AG04450 (cell line): ENCODE results near the gene LAMA2. TPM values are rescaled to one million over a fixed set of nuclear protein-coding genes. Genes with fewer than 3 reads are reported as not detected.

Experiments
- CTCF ChIA-PET: fragments of 300-600, 350-600 bp; formaldehyde crosslinking; extraction: SDS; loops from one replicate; lab custom pipeline; 2022; ENCODE audit warnings: antibody characterized with exemption, inconsistent platforms; lab: Charles Lee
- POLR2A ChIA-PET: fragments of 350-600 bp; formaldehyde crosslinking; extraction: SDS; loops from one replicate; lab custom pipeline; 2021; ENCODE audit warnings: antibody characterized with exemption, inconsistent platforms; lab: Yijun Ruan, JAX
- DNase-seq: peaks from one replicate; pipeline ENCODE4 v3.0.0-alpha.2; 2011; ENCODE audit warnings: low read depth, low spot score
- H3K27ac ChIP-seq: one replicate; pipeline ENCODE4 v1.5.1; 2012; ENCODE audit warnings: low read depth, low read length, control low read depth
- H3K27me3 ChIP-seq: one replicate; pipeline ENCODE4 v1.6.0; 2012; ENCODE audit warnings: low read length; ENCODE audit not compliant: control insufficient read depth, insufficient read depth
- H3K4me3 ChIP-seq: 2 replicates; pipeline ENCODE4 v1.5.1; 2011; ENCODE audit warnings: mild to moderate bottlenecking, low read depth, low read length, control low read depth
- H3K9me3 ChIP-seq: 2 replicates; pipeline ENCODE4 v1.5.1; 2012; ENCODE audit warnings: low read length; ENCODE audit not compliant: control insufficient read depth, insufficient read depth
- polyA plus RNA-seq: library from polyadenylated mRNA; depleted of rRNA; stranded (reverse); fragments of >200 nt; gene quantifications from 2 replicates; pipeline ENCODE4 v1.2.3, GENCODE V29; 2011
- TF ChIP-seq, protein P1 (sequence below): IDR thresholded peaks from 2 replicates; pipeline ENCODE4 v1.5.1; 2011; ENCODE audit warnings: low read depth, low read length, control low read depth, inconsistent platforms

The LAMA2 gene
- polyA plus RNA-seq, 1 experiment, result 33.0 TPM

DNA sequence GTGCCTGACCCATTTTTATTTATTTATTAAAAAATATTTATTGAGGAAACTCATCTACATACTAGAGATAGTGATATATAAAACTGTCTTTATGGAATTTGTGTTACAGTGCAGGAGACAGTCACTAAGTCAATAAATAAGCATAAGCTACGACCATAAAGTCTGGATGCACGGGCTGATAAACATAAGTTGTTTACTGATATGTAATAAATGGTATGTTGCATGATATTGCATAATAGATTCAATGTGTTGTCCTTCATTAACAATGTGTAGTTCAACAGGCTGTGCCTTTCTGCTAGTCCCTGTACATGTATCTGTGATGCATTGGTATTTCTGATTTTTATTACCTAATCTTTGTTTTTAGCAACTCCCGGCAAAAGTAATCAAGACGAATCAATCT lies 515.8 kb downstream of the LAMA2 start:
- H3K9me3 ChIP-seq, result no peaks in the 10 kb centered on the region
- H3K27me3 ChIP-seq, result no peaks in the 10 kb centered on the region
- CTCF ChIA-PET, result interaction anchor here (0.6 to 2.1 kb wide), 2 partner anchors 28 to 34 kb away, joined by 3 to 8 read pairs; no protein-coding TSS in a partner anchor
- no peak overlapping the region for H3K27ac ChIP-seq
- DNase-seq, result no peak
- TF ChIP-seq, protein P1, sequence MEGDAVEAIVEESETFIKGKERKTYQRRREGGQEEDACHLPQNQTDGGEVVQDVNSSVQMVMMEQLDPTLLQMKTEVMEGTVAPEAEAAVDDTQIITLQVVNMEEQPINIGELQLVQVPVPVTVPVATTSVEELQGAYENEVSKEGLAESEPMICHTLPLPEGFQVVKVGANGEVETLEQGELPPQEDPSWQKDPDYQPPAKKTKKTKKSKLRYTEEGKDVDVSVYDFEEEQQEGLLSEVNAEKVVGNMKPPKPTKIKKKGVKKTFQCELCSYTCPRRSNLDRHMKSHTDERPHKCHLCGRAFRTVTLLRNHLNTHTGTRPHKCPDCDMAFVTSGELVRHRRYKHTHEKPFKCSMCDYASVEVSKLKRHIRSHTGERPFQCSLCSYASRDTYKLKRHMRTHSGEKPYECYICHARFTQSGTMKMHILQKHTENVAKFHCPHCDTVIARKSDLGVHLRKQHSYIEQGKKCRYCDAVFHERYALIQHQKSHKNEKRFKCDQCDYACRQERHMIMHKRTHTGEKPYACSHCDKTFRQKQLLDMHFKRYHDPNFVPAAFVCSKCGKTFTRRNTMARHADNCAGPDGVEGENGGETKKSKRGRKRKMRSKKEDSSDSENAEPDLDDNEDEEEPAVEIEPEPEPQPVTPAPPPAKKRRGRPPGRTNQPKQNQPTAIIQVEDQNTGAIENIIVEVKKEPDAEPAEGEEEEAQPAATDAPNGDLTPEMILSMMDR, result no peak
- POLR2A ChIA-PET, result no interaction called here
- H3K4me3 ChIP-seq, result no peak overlapping the region

DNA sequence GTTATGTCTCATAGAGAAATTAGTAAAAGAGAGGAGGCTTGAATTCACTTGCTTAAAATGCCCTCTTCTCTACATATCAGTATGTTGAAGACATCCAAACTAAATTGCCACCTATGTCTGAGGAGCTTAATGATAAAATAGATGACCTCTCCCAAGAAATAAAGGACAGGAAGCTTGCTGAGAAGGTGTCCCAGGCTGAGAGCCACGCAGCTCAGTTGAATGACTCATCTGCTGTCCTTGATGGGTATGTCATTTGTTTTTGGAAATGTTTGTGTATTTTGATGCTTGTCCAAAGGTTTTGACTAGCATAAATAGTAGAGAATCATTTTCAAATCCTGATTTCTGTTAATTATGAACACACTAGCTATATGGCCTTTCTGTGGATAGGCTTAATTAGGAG lies 519.3 kb downstream of the LAMA2 start:
- ChIA-PET CTCF (interaction anchor here (0.7 kb wide), 1 partner anchor 227 kb away, joined by 3 read pairs; no protein-coding TSS in a partner anchor), POLR2A (no interaction called here)
- H3K4me3 ChIP-seq, result no peak overlapping the region
- no peaks in the 10 kb centered on the region for H3K27me3 ChIP-seq
- H3K9me3 ChIP-seq, result no peaks in the 10 kb centered on the region
- TF ChIP-seq, protein P1, result no peak
- no peak for DNase-seq
- no peak overlapping the region for H3K27ac ChIP-seq

DNA sequence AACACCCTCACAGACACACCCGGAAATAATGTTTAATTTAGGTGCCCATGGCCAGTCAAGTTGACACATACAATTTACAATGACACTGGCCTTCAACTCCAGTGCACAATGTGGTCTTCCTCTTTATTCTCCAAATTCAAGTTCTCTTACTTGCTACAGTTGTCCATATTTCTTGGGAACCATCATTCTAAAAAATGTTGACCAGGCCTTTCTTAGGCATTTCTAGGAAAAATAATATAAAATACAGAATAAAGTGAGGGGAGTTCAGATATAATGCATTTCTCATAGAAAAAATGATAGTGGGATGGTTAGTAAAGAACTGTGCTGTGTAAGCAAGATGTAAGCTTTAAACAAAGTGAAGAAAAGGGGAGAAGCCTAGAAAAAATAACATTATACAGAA lies 528.2 kb downstream of the LAMA2 start:
- TF ChIP-seq, protein P1, result no peak
- Histone ChIP-seq H3K27me3 (no peaks in the 10 kb centered on the region), H3K9me3 (no peaks in the 10 kb centered on the region), H3K4me3 (no peak overlapping the region), H3K27ac (no peak overlapping the region)
- no peak for DNase-seq
- ChIA-PET POLR2A (no interaction called here), CTCF (no interaction called here)

DNA sequence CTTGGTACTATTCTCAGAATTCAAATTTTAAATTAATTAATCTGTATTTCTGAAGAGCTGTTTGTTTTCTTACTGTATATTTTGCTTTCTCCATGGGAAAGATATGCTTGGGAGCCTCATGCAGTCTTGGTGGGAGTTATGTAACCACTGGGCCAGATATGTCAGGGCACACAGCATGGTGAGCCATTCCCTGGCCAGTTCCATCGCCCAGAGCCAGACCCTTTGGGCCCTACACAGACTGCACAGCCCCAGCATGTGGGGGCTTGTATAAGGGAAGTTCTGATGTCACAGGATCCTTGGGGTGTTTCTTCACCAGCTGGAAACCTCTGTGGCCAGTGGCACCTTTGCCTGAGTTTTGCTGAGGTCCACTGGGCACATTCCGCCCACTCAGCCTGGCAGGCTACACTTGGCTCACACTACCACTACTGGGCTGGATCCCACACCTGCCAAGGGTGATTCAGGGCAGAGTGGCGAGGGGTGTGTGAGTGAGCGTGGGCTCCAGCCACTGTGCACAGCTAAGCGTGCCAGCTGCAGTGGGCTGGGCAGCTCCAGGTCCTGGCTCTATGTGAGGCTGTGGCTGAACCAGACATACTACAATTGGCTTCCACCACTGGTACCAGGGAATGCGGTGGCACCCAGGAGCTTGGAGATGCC lies 533.5 kb downstream of the LAMA2 start:
- ChIA-PET CTCF (no interaction called here), POLR2A (no interaction called here)
- TF ChIP-seq, protein P1, result no peak

DNA sequence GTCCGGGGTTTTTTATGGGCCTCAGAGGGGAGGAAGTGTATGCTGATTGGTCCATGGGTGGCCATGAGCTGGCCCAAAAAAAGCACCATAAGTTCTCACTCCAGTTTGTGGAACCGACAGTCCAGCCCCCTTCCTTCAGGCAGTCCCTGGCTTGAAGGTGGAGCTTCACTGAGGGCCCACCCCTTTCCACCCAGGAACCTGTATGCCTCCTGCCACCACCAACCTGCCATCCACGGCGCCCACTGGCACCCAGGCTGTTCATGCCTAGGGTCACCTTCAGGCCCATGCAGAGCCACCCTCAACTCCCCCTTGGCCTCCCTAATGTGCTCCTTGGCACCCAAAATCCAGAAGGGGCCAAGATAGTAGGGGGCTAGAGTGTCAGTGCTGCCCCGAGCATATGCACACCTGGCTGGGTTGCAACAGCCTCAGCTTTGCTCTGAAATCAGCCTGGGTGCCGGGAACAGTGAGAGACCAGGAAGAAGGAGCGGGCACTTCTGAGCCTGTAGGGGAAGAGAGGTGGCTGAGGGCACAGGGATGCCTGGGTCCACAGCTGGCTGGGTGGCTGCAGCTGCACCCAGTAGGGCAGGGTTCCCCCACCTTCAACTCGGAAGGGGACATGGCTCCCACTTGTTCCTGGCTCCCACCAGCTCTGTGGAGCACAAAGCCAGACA lies 534.6 kb downstream of the LAMA2 start:
- H3K27ac ChIP-seq, result no peak overlapping the region
- POLR2A ChIA-PET, result no interaction called here
- CTCF ChIA-PET, result interaction anchor here (0.5 kb wide), 1 partner anchor 766 kb away, joined by 6 read pairs; no protein-coding TSS in a partner anchor
- H3K4me3 ChIP-seq, result no peak overlapping the region
- no peaks in the 10 kb centered on the region; the same call in 1 of the 2 replicates for H3K9me3 ChIP-seq
- TF ChIP-seq, protein P1, result no peak
- no peaks in the 10 kb centered on the region for H3K27me3 ChIP-seq
- no peak for DNase-seq

More for the DNA sequence above, 533.5 kb downstream of the LAMA2 start:
- Histone ChIP-seq H3K4me3 (no peak overlapping the region), H3K27ac (no peak overlapping the region), H3K27me3 (no peaks in the 10 kb centered on the region), H3K9me3 (no peaks in the 10 kb centered on the region; the same call in 1 of the 2 replicates)
- no peak for DNase-seq
